Measurements from ENCODE around the gene BCL2L12.

DNA sequence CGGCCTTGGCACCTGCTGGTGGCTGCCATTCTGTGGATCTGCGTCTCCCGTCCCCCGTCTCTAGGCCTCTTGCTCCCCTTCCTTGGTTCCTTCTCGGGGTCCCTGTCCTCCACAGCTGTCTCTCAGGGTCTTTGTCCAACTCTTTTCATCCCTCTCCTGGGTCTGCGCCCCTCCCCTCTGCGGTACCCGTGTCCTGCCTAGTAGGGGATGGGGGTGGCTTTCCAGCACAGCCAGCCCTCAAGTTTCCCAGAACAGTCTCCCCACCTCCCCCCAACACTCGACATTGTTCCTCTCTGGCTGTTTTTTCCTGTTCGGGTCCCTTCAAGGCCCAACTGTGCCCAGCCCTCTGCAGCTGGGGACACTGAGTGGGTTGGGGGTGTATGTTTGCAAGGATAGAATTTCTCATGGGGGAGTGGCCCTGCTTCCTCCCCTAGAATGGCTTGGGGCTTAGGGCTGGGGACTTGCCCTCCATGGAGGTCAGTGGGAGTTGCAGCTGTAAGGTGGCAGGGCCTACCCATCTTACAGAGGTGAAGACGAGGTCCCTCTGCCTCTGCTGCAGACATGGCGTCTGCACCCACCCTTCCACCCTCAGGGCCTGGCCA lies 22.9 kb downstream of the BCL2L12 start:
- TF ChIP-seq, protein P1, sequence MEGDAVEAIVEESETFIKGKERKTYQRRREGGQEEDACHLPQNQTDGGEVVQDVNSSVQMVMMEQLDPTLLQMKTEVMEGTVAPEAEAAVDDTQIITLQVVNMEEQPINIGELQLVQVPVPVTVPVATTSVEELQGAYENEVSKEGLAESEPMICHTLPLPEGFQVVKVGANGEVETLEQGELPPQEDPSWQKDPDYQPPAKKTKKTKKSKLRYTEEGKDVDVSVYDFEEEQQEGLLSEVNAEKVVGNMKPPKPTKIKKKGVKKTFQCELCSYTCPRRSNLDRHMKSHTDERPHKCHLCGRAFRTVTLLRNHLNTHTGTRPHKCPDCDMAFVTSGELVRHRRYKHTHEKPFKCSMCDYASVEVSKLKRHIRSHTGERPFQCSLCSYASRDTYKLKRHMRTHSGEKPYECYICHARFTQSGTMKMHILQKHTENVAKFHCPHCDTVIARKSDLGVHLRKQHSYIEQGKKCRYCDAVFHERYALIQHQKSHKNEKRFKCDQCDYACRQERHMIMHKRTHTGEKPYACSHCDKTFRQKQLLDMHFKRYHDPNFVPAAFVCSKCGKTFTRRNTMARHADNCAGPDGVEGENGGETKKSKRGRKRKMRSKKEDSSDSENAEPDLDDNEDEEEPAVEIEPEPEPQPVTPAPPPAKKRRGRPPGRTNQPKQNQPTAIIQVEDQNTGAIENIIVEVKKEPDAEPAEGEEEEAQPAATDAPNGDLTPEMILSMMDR (IDR thresholded peaks at IDR 0.05): no peak
- TF ChIP-seq POLR2AphosphoS5 (IDR thresholded peaks at IDR 0.05) (peak in 1 of 2 donors; percentile 13), POLR2A (IDR thresholded peaks at IDR 0.05; ENCODE audit: low read depth) (no peak), EP300 (IDR thresholded peaks at IDR 0.05) (no peak)
